Globus pallidus (tissue), 1 donor: ENCODE measurements around the gene NHERF1.

Source experiments
- DNase-seq: peaks from one replicate; pipeline ENCODE4 v3.0.0-alpha.2; 2015; ENCODE audit warnings: low spot score

Gene NHERF1

GRCh38 chr17:74768069-74768762, 19.8 kb downstream of the NHERF1 start:
- DNase-seq, result peak; percentile 64

GRCh38 chr17:74768763-74769114, 20.3 kb downstream of the NHERF1 start:
- DNase-seq, result no peak

GRCh38 chr17:74769266-74769855, 20.9 kb downstream of the NHERF1 start:
- DNase-seq, result no peak

GRCh38 chr17:74769856-74770497, 21.5 kb downstream of the NHERF1 start:
- DNase-seq, result no peak

- DNase-seq, result no peak
Measured at GRCh38 chr17:74770498-74771318, 22.3 kb downstream of the NHERF1 start.

- DNase-seq, result no peak
Measured at GRCh38 chr17:74771319-74771914, 23.0 kb downstream of the NHERF1 start.

GRCh38 chr17:74772053-74772452, 23.6 kb downstream of the NHERF1 start:
- DNase-seq, result no peak

- DNase-seq, result no peak
Measured at GRCh38 chr17:74773414-74773813, 25.0 kb downstream of the NHERF1 start.

- no peak for DNase-seq
Measured at GRCh38 chr17:74773871-74774286, 25.5 kb downstream of the NHERF1 start.

- DNase-seq, result no peak
Measured at GRCh38 chr17:74775409-74776043, 27.1 kb downstream of the NHERF1 start.

GRCh38 chr17:74776044-74776962, 27.9 kb downstream of the NHERF1 start, which contains the start of gene NAT9:
NAT9 (minus strand) TSS chr17:74776345; CDS start chr17:74775698, 647 bp downstream.
- DNase-seq, result peak; percentile 89

GRCh38 chr17:74776990-74777389, 28.6 kb downstream of the NHERF1 start:
- DNase-seq, result no peak

GRCh38 chr17:74777901-74778515, 29.6 kb downstream of the NHERF1 start:
- no peak for DNase-seq

GRCh38 chr17:74778960-74779359, 30.5 kb downstream of the NHERF1 start:
- DNase-seq, result no peak

GRCh38 chr17:74779501-74779900, 31.1 kb downstream of the NHERF1 start:
- no peak for DNase-seq

- peak; percentile 71 for DNase-seq
Measured at GRCh38 chr17:74779948-74780400, 31.5 kb downstream of the NHERF1 start.

GRCh38 chr17:74780443-74781238, 32.2 kb downstream of the NHERF1 start:
- peak; percentile 82 for DNase-seq

- no peak for DNase-seq
Measured at GRCh38 chr17:74782571-74782970, 34.1 kb downstream of the NHERF1 start.
